H1 (cell line): ENCODE data around the gene ZBTB40. TPM values are rescaled to one million over a fixed set of nuclear protein-coding genes. Genes with fewer than 3 reads are reported as not detected.

ENCODE experiments used
- ATF3 ChIP-seq: IDR thresholded peaks from 2 replicates; pipeline ENCODE4 v1.6.1; 2011; ENCODE audit warnings: low read depth, mild to moderate bottlenecking, low read length; ENCODE audit not compliant: insufficient read depth
- CBX5 ChIP-seq: fragments of 300-800, 300-1000 bp; sonication (generic); IDR thresholded peaks from 2 replicates; pipeline ENCODE4 v1.7.1; 2016; ENCODE audit warnings: antibody characterized with exemption, low read length, low read depth
- CBX8 ChIP-seq: fragments of 300-800, 300-1000 bp; sonication (generic); IDR thresholded peaks from 2 replicates; pipeline ENCODE4 v1.7.1; 2016; ENCODE audit warnings: low read depth, low read length, borderline replicate concordance
- CHD7 ChIP-seq: fragments of 300-600 bp; sonication (generic); IDR thresholded peaks from 2 replicates; pipeline ENCODE4 v1.7.1; 2012; ENCODE audit warnings: low read length, moderate library complexity, mild to moderate bottlenecking, inconsistent platforms; ENCODE audit not compliant: insufficient replicate concordance
- HDAC2 ChIP-seq, 2 experiments: fragments of 300-600 bp in 1 of 2; sonication (generic) in 1 of 2; IDR thresholded peaks; 2 replicates each; pipeline ENCODE4 v1.6.1; 2011 to 2012; ENCODE audit warnings: low read depth in 2 of 2, low read length in 2 of 2, mild to moderate bottlenecking in 2 of 2, moderate library complexity in 2 of 2, borderline replicate concordance in 1 of 2, inconsistent platforms in 1 of 2
- KDM4A ChIP-seq: IDR thresholded peaks from one replicate; pipeline ENCODE4 v1.7.1; 2012; ENCODE audit warnings: low read depth, mild to moderate bottlenecking, moderate library complexity, low read length, inconsistent platforms; ENCODE audit not compliant: severe bottlenecking
- SUZ12 ChIP-seq: fragments of 200-600 bp; sonication (generic); IDR thresholded peaks from 2 replicates; pipeline ENCODE4 v1.6.1; 2012; ENCODE audit warnings: mild to moderate bottlenecking, inconsistent platforms, low read length, moderate library complexity, mixed read lengths
- polyA plus RNA-seq, 7 experiments: library from polyadenylated mRNA; depleted of rRNA in 3 of 7; stranded (reverse) in 5 of 7; unstranded in 2 of 7; fragments of >200 nt in 5 of 7; fragments of 200-250 nt in 2 of 7; gene quantifications; 1 replicate in 5 of 7; 2 replicates in 1 of 7; 4 replicates in 1 of 7; pipeline versions ENCODE4 v1.2.1 to v1.2.3, GENCODE V29; 2011 to 2013; ENCODE audit warnings: missing spikeins in 2 of 7, mixed read lengths in 2 of 7
- total RNA-seq: library from RNA; stranded (reverse); fragmentation: NEBNext Ultra II Directional; extraction: Animal tissue kit (Norgen Biotek cat#: 25700); gene quantifications from 2 replicates; pipeline ENCODE4 v1.2.1, GENCODE V29; 2021

ZBTB40 gene
- total and polyA plus RNA-seq, 2 of the 8 experiments (the other 6 are each of a cell fraction or from before 2014, with no cell fraction given): 3.1 to 19.3 TPM

- TF ChIP-seq CHD7 (no peak), CBX8 (no peak), ATF3 (no peak), SUZ12 (no peak), HDAC2 (IDR thresholded peaks at IDR 0.05; ENCODE audit: borderline replicate concordance in 1 of 2, low read depth in 2 of 2, low read length in 2 of 2) (no peak), CBX5 (no peak), KDM4A (no peak)
Measured at GRCh38 chr1:22553104-22553880, 101.6 kb downstream of the ZBTB40 start (continued).
